ENCODE measurements around the gene GAREM2.

Gene GAREM2

GRCh38 chr2:26193578-26194231 is 20.8 kb downstream of the GAREM2 start:
- no peak overlapping the region for H3K4me3 ChIP-seq (ENCODE audit: low read depth, low read length)
- TF ChIP-seq POLR2A (IDR thresholded peaks at IDR 0.05; ENCODE audit: extremely low read depth, insufficient read length) (no peak), CTCF (IDR thresholded peaks at IDR 0.05; ENCODE audit: low read depth, low read length) (no peak), MYC (IDR thresholded peaks at IDR 0.05; ENCODE audit: low read depth, low read length) (no peak), MAX (IDR thresholded peaks at IDR 0.05; ENCODE audit: low read depth, low read length) (no peak)
- DNase-seq (ENCODE audit: low read depth): no peak

- DNase-seq (ENCODE audit: low read depth): no peak
- TF ChIP-seq MYC (IDR thresholded peaks at IDR 0.05; ENCODE audit: low read depth, low read length) (no peak), MAX (IDR thresholded peaks at IDR 0.05; ENCODE audit: low read depth, low read length) (no peak), CTCF (IDR thresholded peaks at IDR 0.05; ENCODE audit: low read depth, low read length) (no peak), POLR2A (IDR thresholded peaks at IDR 0.05; ENCODE audit: extremely low read depth, insufficient read length) (no peak)
- H3K4me3 ChIP-seq (ENCODE audit: low read depth, low read length): no peak overlapping the region
Observed at GRCh38 chr2:26195040-26195984, 22.4 kb downstream of the GAREM2 start.

GRCh38 chr2:26196683-26197418 is 24.0 kb downstream of the GAREM2 start:
- DNase-seq (ENCODE audit: low read depth): no peak
- TF ChIP-seq MAX (IDR thresholded peaks at IDR 0.05; ENCODE audit: low read depth, low read length) (no peak), POLR2A (IDR thresholded peaks at IDR 0.05; ENCODE audit: extremely low read depth, insufficient read length) (no peak), MYC (IDR thresholded peaks at IDR 0.05; ENCODE audit: low read depth, low read length) (no peak), CTCF (IDR thresholded peaks at IDR 0.05; ENCODE audit: low read depth, low read length) (no peak)
- no peak overlapping the region for H3K4me3 ChIP-seq (ENCODE audit: low read depth, low read length)

GRCh38 chr2:26197516-26197915 is 24.6 kb downstream of the GAREM2 start:
- TF ChIP-seq CTCF (IDR thresholded peaks at IDR 0.05; ENCODE audit: low read depth, low read length) (no peak), MYC (IDR thresholded peaks at IDR 0.05; ENCODE audit: low read depth, low read length) (no peak), POLR2A (IDR thresholded peaks at IDR 0.05; ENCODE audit: extremely low read depth, insufficient read length) (no peak), MAX (IDR thresholded peaks at IDR 0.05; ENCODE audit: low read depth, low read length) (no peak)
- no peak overlapping the region for H3K4me3 ChIP-seq (ENCODE audit: low read depth, low read length)
- no peak for DNase-seq (ENCODE audit: low read depth)

GRCh38 chr2:26202981-26203490 is 30.1 kb downstream of the GAREM2 start:
- H3K4me3 ChIP-seq (ENCODE audit: low read depth, low read length): no peak overlapping the region
- TF ChIP-seq POLR2A (IDR thresholded peaks at IDR 0.05; ENCODE audit: extremely low read depth, insufficient read length) (no peak), MYC (IDR thresholded peaks at IDR 0.05; ENCODE audit: low read depth, low read length) (no peak), MAX (IDR thresholded peaks at IDR 0.05; ENCODE audit: low read depth, low read length) (no peak), CTCF (IDR thresholded peaks at IDR 0.05; ENCODE audit: low read depth, low read length) (no peak)
- DNase-seq (ENCODE audit: low read depth): no peak

All from NB4 (cell line).